B cell (primary cell): ENCODE results near the gene DNAH6. TPM values are rescaled to one million over a fixed set of nuclear protein-coding genes. Genes with fewer than 3 reads are reported as not detected.

Source experiments
- ATAC-seq: fragments of 200-7000 bp; cut with Tn5 transposase; one replicate; pipeline ENCODE4 v1.10.0; 2021; ENCODE audit warnings: low read depth, mild to moderate bottlenecking, moderate number of reproducible peaks, moderate library complexity
- CTCF ChIA-PET: fragments of 350-600 bp; sonication (Branson Sonifier 250); formaldehyde crosslinking; loops from one replicate; lab custom pipeline; 2021; ENCODE audit warnings: antibody characterized with exemption, inconsistent platforms; lab: Charles Lee
- POLR2A ChIA-PET: fragments of 350-600 bp; sonication (Branson Sonifier 250); formaldehyde crosslinking; loops from one replicate; lab custom pipeline; 2021; ENCODE audit warnings: antibody characterized with exemption; lab: Charles Lee
- DNase-seq: peaks from one replicate; pipeline ENCODE4 v3.0.0; 2013
- H2AFZ ChIP-seq: 2 replicates; pipeline ENCODE4 v1.6.1; 2012; ENCODE audit warnings: mild to moderate bottlenecking, low read depth, low read length; ENCODE audit not compliant: insufficient read depth, poor library complexity, severe bottlenecking
- H3K27ac ChIP-seq, 2 donors: 1 replicate in 1 of 2; 2 replicates in 1 of 2; pipeline ENCODE4 v1.5.1; 2012 to 2013; ENCODE audit warnings: low read length in 2 of 2, mild to moderate bottlenecking in 2 of 2, moderate library complexity in 1 of 2
- H3K27me3 ChIP-seq, 4 experiments: fragments of 200-600 bp in 1 of 4; sonication (generic) in 1 of 4; replicated peaks in 1 of 4; 1 replicate in 2 of 4; 2 replicates in 2 of 4; pipeline versions ENCODE4 v1.6.1 to v1.7.0; 2013 to 2016; ENCODE audit warnings: low read length in 3 of 4, mild to moderate bottlenecking in 2 of 4, mixed read lengths in 1 of 4, moderate library complexity in 1 of 4; ENCODE audit not compliant: insufficient read depth in 4 of 4, control insufficient read depth in 3 of 4; ENCODE audit errors: control extremely low read depth in 1 of 4
- H3K36me3 ChIP-seq, 2 experiments: replicated peaks in 1 of 2; 1 replicate in 1 of 2; 2 replicates in 1 of 2; pipeline versions ENCODE4 v1.6.1 to v1.7.1; 2013; ENCODE audit warnings: low read length in 1 of 2; ENCODE audit not compliant: insufficient read depth in 2 of 2, control insufficient read depth in 1 of 2; ENCODE audit errors: control extremely low read depth in 1 of 2, extremely low read depth in 1 of 2
- H3K4me1 ChIP-seq, 2 donors: fragments of 200-600 bp in 1 of 2; sonication (generic) in 1 of 2; 1 replicate in 1 of 2; 2 replicates in 1 of 2; pipeline versions ENCODE4 v1.5.1 to v1.6.1; 2013 to 2017; ENCODE audit warnings: low read length in 2 of 2; ENCODE audit not compliant: control insufficient read depth in 2 of 2, insufficient read depth in 2 of 2
- H3K4me2 ChIP-seq: replicated peaks from 2 replicates; pipeline ENCODE3; 2012; ENCODE audit warnings: mild to moderate bottlenecking, low read depth, low read length; ENCODE audit not compliant: poor library complexity, severe bottlenecking
- H3K4me3 ChIP-seq, 5 experiments: fragments of 200-600 bp in 1 of 5; sonication (generic) in 1 of 5; 1 replicate in 3 of 5; 2 replicates in 2 of 5; pipeline versions ENCODE4 v1.5.1 to v1.7.0; 2011 to 2016; ENCODE audit warnings: low read length in 4 of 5, mild to moderate bottlenecking in 4 of 5, low read depth in 2 of 5, control low read depth in 1 of 5, moderate library complexity in 1 of 5; ENCODE audit not compliant: insufficient read depth in 1 of 5; ENCODE audit errors: control extremely low read depth in 1 of 5, extremely low read depth in 1 of 5
- H3K79me2 ChIP-seq: fragments of 200-600 bp; sonication (generic); one replicate; pipeline ENCODE4 v1.6.0; 2016; ENCODE audit warnings: low read length; ENCODE audit not compliant: control insufficient read depth, insufficient read depth
- H3K9ac ChIP-seq: fragments of 200-600 bp; sonication (generic); 2 replicates; pipeline ENCODE4 v1.6.1; 2017; ENCODE audit warnings: mild to moderate bottlenecking, low read length, moderate library complexity
- H3K9me3 ChIP-seq, 3 donors: one replicate each; pipeline versions ENCODE4 v1.6.1 to v1.7.1; 2013; ENCODE audit warnings: low read length in 2 of 3; ENCODE audit not compliant: control insufficient read depth in 2 of 3, insufficient read depth in 1 of 3; ENCODE audit errors: control extremely low read depth in 1 of 3
- H4K20me1 ChIP-seq: 2 replicates; pipeline ENCODE4 v1.6.0; 2012; ENCODE audit warnings: mild to moderate bottlenecking, low read length; ENCODE audit not compliant: insufficient read depth, control insufficient read depth, poor library complexity, severe bottlenecking
- H3K27ac Mint-ChIP-seq: one replicate; pipeline ENCODE4 v1.8.0; 2021; ENCODE audit warnings: mixed read lengths
- H3K27me3 Mint-ChIP-seq: one replicate; pipeline ENCODE4 v1.8.0; 2021; ENCODE audit warnings: mixed read lengths
- H3K4me1 Mint-ChIP-seq: one replicate; pipeline ENCODE4 v1.8.0; 2021; ENCODE audit warnings: mixed read lengths
- H3K4me3 Mint-ChIP-seq: one replicate; pipeline ENCODE4 v1.8.0; 2021; ENCODE audit warnings: mixed read lengths
- H3K9me3 Mint-ChIP-seq: one replicate; pipeline ENCODE4 v1.8.0; 2022; ENCODE audit warnings: mixed read lengths; ENCODE audit not compliant: insufficient read depth
- CTCF ChIP-seq: fragments of 200-600 bp; IDR thresholded peaks from one replicate; pipeline ENCODE4 v1.8.0; 2022; ENCODE audit warnings: antibody characterized with exemption, mild to moderate bottlenecking
- EZH2 ChIP-seq: IDR thresholded peaks from 2 replicates; pipeline ENCODE4 v1.6.1; 2012; ENCODE audit warnings: borderline replicate concordance, low read depth, mild to moderate bottlenecking, moderate library complexity, low read length; ENCODE audit not compliant: insufficient read depth, poor library complexity, severe bottlenecking
- WGBS: methylation state at CpG from one replicate; pipeline ENCODE4 v1.1.5; 2013; ENCODE audit warnings: missing lambda C conversion rate; ENCODE audit not compliant: insufficient coverage; 5-methylcytosine and 5-hydroxymethylcytosine counted together
- intact Hi-C: fragments of 100-400 bp; cut with micrococcal nuclease; formaldehyde crosslinking; loops from one replicate; pipeline ENCODE4 v1.10.0; 2022
- polyA plus RNA-seq: library from polyadenylated mRNA; depleted of rRNA; stranded (reverse); fragments of >200 nt; gene quantifications from 2 replicates; pipeline ENCODE4 v1.2.3, GENCODE V29; 2012
- total RNA-seq, 2 donors: library from RNA; stranded (reverse); fragments of 120-200 nt in 1 of 2; gene quantifications; 1 replicate in 1 of 2; 2 replicates in 1 of 2; pipeline versions ENCODE4 v1.2.3 to v1.2.4, GENCODE V29; 2013 to 2022

DNAH6 gene
- total and polyA plus RNA-seq, 2 donors (not counting 1 experiment from before 2014, with no cell fraction given), result 0.01 to 1.9 TPM

GRCh38 chr2:84841577-84841976 lies 325.3 kb downstream of the DNAH6 start:
- Histone ChIP-seq H4K20me1 (no peaks in the 10 kb centered on the region), H3K9ac (no peak overlapping the region), H3K4me1 (peaks cover 24 to 27% of the 10 kb centered on the region in 2 donors), H3K27ac (no peak overlapping the region), H3K4me2 (no peak overlapping the region), H3K9me3 (peaks cover 0 to 5% (median 4%) of the 10 kb centered on the region in 3 donors), H3K36me3 (no peaks in the 10 kb centered on the region), H3K27me3 (no peaks in the 10 kb centered on the region), H3K79me2 (peaks cover 14% of the 10 kb centered on the region), H3K4me3 (no peak overlapping the region), H2AFZ (no peak overlapping the region)
- intact Hi-C loops, result no loop called here
- DNase-seq (no peak), ATAC-seq (no peak)
- Mint-ChIP-seq H3K4me3 (no peak overlapping the region), H3K27ac (no peak overlapping the region), H3K9me3 (peaks cover 1% of the 10 kb centered on the region), H3K27me3 (no peaks in the 10 kb centered on the region), H3K4me1 (peaks cover 24% of the 10 kb centered on the region)
- CTCF ChIA-PET, result interaction anchor here (0.6 kb wide), 1 partner anchor 84 kb away, joined by 3 read pairs; no protein-coding TSS in a partner anchor
- WGBS, result 96% methylated on average over 4 of the region's 6 CpGs
- no peak for TF ChIP-seq EZH2
- no peak for TF ChIP-seq CTCF
- POLR2A ChIA-PET, result no interaction called here

GRCh38 chr2:84844141-84844540 lies 327.8 kb downstream of the DNAH6 start:
- no peaks in the 10 kb centered on the region for H3K9me3 Mint-ChIP-seq
- no peak for TF ChIP-seq EZH2
- no peak for TF ChIP-seq CTCF
- intact Hi-C loops, result no loop called here
- H3K4me1 ChIP-seq, result peaks cover 38 to 41% of the 10 kb centered on the region in 2 donors
- no peak overlapping the region for H3K4me3 ChIP-seq
- no peak for ATAC-seq
- no peak overlapping the region for H2AFZ ChIP-seq
- H3K27ac ChIP-seq, result no peak overlapping the region
- no peaks in the 10 kb centered on the region for H3K27me3 Mint-ChIP-seq
- peaks cover 26% of the 10 kb centered on the region for H3K79me2 ChIP-seq
- H3K9ac ChIP-seq, result no peak overlapping the region
- no peaks in the 10 kb centered on the region for H3K36me3 ChIP-seq
- ChIA-PET CTCF (no interaction called here), POLR2A (no interaction called here)
- H3K9me3 ChIP-seq, result no peaks in the 10 kb centered on the region
- H3K27ac Mint-ChIP-seq, result no peak overlapping the region
- H3K4me1 Mint-ChIP-seq, result peaks cover 39% of the 10 kb centered on the region
- H3K27me3 ChIP-seq, result no peaks in the 10 kb centered on the region
- no peak overlapping the region for H3K4me2 ChIP-seq
- no peaks in the 10 kb centered on the region for H4K20me1 ChIP-seq
- no peak for DNase-seq
- no CpG with 5 or more reads among the region's 8 CpGs for WGBS
- no peak overlapping the region for H3K4me3 Mint-ChIP-seq
